GM18526 (cell line): Measurements from ENCODE around the gene HRAS.

ENCODE experiments used
- POLR2A ChIP-seq: IDR thresholded peaks from 3 replicates; pipeline ENCODE4 v1.6.1; 2011; ENCODE audit not compliant: insufficient read length; ENCODE audit errors: extremely low read depth

The HRAS gene

DNA sequence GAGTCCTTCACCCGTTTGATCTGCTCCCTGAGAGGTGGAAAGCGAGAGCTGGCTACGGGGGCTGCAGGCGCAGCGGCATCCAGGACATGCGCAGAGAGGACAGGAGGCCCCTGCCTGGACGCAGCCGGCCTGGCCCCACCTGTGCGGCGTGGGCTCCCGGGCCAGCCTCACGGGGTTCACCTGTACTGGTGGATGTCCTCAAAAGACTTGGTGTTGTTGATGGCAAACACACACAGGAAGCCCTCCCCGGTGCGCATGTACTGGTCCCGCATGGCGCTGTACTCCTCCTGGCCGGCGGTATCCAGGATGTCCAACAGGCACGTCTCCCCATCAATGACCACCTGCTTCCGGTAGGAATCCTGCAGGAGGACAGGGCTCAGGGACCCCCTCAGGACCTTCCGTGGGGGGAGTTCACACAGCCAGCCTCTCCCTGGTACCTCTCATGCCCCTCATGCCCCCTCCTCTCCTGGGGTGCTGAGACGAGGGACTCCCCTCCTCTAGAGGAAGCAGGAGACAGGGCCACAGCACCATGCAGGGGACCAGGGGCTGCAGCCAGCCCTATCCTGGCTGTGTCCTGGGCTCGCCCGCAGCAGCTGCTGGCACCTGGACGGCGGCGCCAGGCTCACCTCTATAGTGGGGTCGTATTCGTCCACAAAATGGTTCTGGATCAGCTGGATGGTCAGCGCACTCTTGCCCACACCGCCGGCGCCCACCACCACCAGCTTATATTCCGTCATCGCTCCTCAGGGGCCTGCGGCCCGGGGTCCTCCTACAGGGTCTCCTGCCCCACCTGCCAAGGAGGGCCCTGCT is 1.6 kb downstream of the HRAS start:
- TF ChIP-seq POLR2A, result no peak

- TF ChIP-seq POLR2A, result no peak
Measured at GRCh38 chr11:532986-533585, 2.3 kb downstream of the HRAS start.

DNA sequence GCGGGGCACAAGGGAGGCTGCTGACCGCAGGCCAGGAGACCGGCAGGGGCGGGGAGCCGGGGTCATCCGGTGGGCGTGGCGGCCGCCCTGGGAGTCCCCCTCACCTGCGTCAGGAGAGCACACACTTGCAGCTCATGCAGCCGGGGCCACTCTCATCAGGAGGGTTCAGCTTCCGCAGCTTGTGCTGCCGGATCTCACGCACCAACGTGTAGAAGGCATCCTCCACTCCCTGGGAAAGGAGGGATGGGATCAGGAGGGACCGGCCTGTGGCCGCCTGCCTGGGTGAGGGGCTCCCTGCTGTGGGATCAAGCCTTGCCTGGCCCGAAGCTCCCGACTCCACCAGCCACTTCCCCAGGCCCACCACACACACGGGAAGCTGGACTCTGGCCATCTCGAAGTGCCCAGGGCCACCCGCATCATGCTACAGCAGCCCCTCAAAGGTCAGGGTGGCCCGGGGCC is 2.8 kb downstream of the HRAS start:
- no peak for TF ChIP-seq POLR2A

DNA sequence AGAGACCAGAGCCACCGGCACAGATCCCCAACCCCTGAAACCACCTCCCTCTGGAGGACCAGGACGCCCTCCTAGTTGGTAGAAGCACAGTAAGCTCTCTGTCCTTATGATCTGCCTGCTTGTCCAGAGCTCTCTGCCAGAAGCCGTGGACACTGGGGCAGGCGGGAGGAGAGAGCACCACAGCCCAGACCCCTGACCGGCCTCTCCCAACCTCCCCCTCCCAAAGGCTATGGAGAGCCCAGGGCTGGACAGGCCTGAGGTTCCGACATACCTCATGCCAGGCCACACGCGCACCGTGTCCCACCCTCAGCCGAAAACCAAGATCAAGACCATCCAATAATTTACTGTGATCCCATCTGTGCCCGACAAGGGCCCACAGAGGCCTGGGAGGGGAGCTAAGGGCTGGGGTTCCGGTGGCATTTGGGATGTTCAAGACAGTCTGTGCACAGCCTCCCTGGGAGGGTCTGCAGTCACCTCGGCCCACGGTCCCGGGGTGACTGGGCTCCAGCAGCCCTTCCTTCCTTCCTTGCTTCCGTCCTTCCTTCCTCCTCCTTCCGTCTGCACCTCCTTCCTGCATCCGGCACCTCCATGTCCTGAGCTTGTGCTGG is 3.4 kb downstream of the HRAS start:
- TF ChIP-seq POLR2A, result no peak

- no peak for TF ChIP-seq POLR2A
Measured at GRCh38 chr11:530960-531831, 4.2 kb downstream of the HRAS start.

DNA sequence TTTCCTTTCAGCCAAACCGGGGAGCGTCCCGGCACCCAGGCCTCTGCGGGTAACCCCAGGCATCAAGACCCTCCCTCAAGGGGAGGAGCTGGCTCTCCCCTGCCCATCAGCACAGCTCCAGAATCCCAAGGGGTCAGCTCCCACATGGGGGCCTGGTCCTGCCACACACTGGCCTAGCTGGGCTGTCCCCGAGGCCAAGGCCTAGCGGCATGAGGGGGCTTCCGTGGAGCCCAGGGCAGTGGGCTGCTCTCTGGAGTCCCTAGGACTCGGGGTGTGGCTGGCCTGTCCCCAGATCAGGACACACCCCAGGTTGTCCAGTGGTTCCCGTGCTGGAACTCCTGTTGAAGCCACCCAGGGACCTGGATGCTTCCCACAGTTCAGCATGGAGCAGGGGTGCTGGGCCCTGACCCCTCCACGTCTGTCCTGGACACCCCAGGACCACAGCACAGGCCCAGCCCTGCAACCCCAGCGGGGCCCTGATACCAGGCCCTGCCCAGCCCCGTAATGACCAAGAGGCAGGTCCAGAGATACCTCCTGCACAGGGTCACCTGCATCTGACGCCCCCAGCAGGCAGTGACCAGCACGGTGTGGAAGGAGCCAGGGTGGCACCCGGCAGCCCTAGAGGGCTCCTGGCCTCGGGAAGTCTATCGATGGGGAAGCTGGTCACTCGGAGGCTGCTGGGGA is 5.5 kb downstream of the HRAS start:
- no peak for TF ChIP-seq POLR2A

- no peak for TF ChIP-seq POLR2A
Measured at GRCh38 chr11:528815-529727, 6.3 kb downstream of the HRAS start.

- TF ChIP-seq POLR2A, result no peak
Measured at GRCh38 chr11:528166-528814, 7.1 kb downstream of the HRAS start.

DNA sequence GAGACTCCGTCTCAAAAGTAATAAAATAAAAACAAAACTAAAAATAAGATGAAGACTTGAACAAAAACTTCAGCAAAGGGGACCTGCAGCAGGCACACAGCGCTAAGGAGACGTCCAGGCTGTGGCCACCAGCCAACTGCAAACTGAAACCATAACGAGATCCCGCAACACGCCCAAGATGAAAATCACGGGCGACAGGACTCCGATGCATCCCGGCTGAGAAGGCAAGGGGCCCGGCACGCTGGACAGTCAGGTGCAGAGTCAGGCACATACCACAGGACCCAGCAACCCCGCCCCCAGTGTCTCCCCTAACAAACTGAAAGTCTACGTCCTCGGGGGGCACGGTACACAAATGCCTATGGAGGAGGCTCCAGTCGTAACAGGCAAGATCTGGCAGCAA is 9.2 kb downstream of the HRAS start:
- no peak for TF ChIP-seq POLR2A

DNA sequence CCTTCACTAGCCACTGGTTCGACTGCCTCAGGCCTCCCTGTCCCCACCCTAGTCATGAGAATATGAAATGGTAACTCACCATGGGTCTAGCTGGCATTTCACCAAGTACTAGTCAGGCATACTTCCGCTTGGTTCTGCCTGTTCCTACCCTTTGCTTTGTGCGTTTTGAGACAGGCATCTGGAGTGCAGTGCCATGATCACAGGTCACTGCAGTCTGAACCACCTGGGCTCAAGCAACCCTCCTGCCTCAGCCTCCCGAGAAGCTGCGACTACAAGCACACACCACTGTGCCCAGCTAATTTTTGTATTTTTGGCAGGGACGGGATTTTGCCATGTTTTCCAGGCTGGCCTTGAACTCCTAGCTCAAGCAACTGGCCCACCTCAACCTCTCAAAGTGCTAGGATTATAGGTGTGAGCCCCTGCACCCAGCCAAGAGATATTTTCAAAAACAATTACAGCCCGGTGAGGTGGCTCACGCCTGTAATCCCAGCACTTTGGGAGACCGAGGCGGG is 14.1 kb downstream of the HRAS start:
- no peak for TF ChIP-seq POLR2A

GRCh38 chr11:520428-521176 is 14.8 kb downstream of the HRAS start:
- TF ChIP-seq POLR2A, result no peak

- peak; percentile 37 for TF ChIP-seq POLR2A
Measured at GRCh38 chr11:518463-519202, 16.7 kb downstream of the HRAS start.

DNA sequence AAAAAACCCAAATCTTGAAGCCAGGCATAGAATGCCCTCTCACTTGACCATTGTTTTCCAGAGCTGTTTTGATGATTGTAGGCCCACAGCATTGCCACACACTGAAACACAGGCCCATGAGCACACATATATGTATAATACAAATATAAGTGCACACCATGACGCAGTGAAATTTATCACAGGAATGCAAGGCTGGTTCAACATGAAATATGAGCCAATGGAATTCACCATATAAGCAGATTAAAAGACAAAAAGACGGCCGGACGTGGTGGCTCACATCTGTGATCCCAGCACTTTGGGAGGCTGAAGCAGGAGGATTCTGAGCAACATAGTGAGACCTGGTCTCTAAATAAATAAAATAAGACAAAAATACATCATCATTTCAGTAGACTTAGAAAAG is 19.0 kb downstream of the HRAS start:
- TF ChIP-seq POLR2A, result no peak
